GM18868 (cell line): Measurements from ENCODE around the gene KRT27.
A peak's percentile ranks its signal among the peaks of the same experiment; 100 is the strongest.
"Not testable (repeated sequence)": the region's sequence is repeated elsewhere in the genome, so short reads cannot be mapped to it uniquely, and the experiment has no call there.

Source experiments
- ATAC-seq: cut with Tn5 transposase; IDR thresholded peaks from one replicate; pipeline ENCODE4 v1.9.1; 2021; ENCODE audit warnings: mild to moderate bottlenecking, moderate library complexity; ENCODE audit not compliant: unreplicated experiment

The KRT27 gene

GRCh38 chr17:40782450-40782849 is at the start of gene KRT27:
Gene KRT27, minus strand, starts transcription at chr17:40782550. Its CDS starts 57 bp downstream, at chr17:40782493.
- no peak for ATAC-seq

GRCh38 chr17:40830085-40830776 is 47.9 kb upstream of the KRT27 start:
- no peak for ATAC-seq

- no peak for ATAC-seq
These were observed 46.2 kb upstream of the KRT27 start for GRCh38 chr17:40828454-40829044.

- no peak for ATAC-seq
These were observed 45.5 kb upstream of the KRT27 start for GRCh38 chr17:40827746-40828453.

- ATAC-seq, result no peak
These were observed 43.2 kb upstream of the KRT27 start for GRCh38 chr17:40825599-40825998.

- no peak for ATAC-seq
These were observed 41.9 kb upstream of the KRT27 start for GRCh38 chr17:40824015-40824832.

GRCh38 chr17:40822132-40822812 is 39.9 kb upstream of the KRT27 start, which contains the start of gene KRT10:
Gene KRT10, minus strand, starts transcription at chr17:40822614. Its CDS starts 29 bp downstream, at chr17:40822585.
- ATAC-seq, result no peak

- ATAC-seq, result no peak
These were observed 39.2 kb upstream of the KRT27 start for GRCh38 chr17:40821536-40821935.

- no peak for ATAC-seq
These were observed 38.0 kb upstream of the KRT27 start for GRCh38 chr17:40820228-40820838.

GRCh38 chr17:40819528-40820125 is 37.3 kb upstream of the KRT27 start:
- no peak for ATAC-seq

GRCh38 chr17:40818733-40819527 is 36.6 kb upstream of the KRT27 start:
- peak; percentile 86 for ATAC-seq

GRCh38 chr17:40818343-40818732 is 36.0 kb upstream of the KRT27 start:
- no peak for ATAC-seq

- ATAC-seq, result no peak
These were observed 34.8 kb upstream of the KRT27 start for GRCh38 chr17:40817103-40817682.

GRCh38 chr17:40816569-40816968 is 34.2 kb upstream of the KRT27 start:
- no peak for ATAC-seq

GRCh38 chr17:40815381-40815780 is 33.0 kb upstream of the KRT27 start:
- no peak for ATAC-seq

- ATAC-seq, result not testable (repeated sequence)
These were observed 32.3 kb upstream of the KRT27 start for GRCh38 chr17:40814657-40815056.

- ATAC-seq, result no peak
These were observed 31.5 kb upstream of the KRT27 start for GRCh38 chr17:40813804-40814203.

GRCh38 chr17:40812639-40813038 is 30.3 kb upstream of the KRT27 start:
- no peak for ATAC-seq

GRCh38 chr17:40810494-40810893 is 28.1 kb upstream of the KRT27 start:
- ATAC-seq, result no peak
